ENCODE data around the gene PPARG.

- TF ChIP-seq EZH2phosphoT487 (IDR thresholded peaks at IDR 0.05; ENCODE audit: borderline replicate concordance, low read depth) = no peak
- TF ChIP-seq RFX5 (IDR thresholded peaks at IDR 0.05; ENCODE audit: low read length) = no peak
- TF ChIP-seq CTCF (IDR thresholded peaks at IDR 0.05) = no peak
- no peak for TF ChIP-seq YY1 (IDR thresholded peaks at IDR 0.05; ENCODE audit: low read depth)
- no peak for TF ChIP-seq SMC3 (IDR thresholded peaks at IDR 0.05; ENCODE audit: low read depth, low read length)
- TF ChIP-seq, protein P1, sequence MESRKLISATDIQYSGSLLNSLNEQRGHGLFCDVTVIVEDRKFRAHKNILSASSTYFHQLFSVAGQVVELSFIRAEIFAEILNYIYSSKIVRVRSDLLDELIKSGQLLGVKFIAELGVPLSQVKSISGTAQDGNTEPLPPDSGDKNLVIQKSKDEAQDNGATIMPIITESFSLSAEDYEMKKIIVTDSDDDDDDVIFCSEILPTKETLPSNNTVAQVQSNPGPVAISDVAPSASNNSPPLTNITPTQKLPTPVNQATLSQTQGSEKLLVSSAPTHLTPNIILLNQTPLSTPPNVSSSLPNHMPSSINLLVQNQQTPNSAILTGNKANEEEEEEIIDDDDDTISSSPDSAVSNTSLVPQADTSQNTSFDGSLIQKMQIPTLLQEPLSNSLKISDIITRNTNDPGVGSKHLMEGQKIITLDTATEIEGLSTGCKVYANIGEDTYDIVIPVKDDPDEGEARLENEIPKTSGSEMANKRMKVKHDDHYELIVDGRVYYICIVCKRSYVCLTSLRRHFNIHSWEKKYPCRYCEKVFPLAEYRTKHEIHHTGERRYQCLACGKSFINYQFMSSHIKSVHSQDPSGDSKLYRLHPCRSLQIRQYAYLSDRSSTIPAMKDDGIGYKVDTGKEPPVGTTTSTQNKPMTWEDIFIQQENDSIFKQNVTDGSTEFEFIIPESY (IDR thresholded peaks at IDR 0.05; ENCODE audit: borderline replicate concordance, low read depth) = no peak
- no peak for TF ChIP-seq EP300 (IDR thresholded peaks at IDR 0.05; ENCODE audit: borderline replicate concordance in 1 of 2, low read depth in 1 of 2, low read length in 1 of 2)
- TF ChIP-seq, protein P2, sequence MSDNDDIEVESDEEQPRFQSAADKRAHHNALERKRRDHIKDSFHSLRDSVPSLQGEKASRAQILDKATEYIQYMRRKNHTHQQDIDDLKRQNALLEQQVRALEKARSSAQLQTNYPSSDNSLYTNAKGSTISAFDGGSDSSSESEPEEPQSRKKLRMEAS (IDR thresholded peaks at IDR 0.05; ENCODE audit: low read depth) = no peak
- no peak for TF ChIP-seq FOSL2 (IDR thresholded peaks at IDR 0.05; ENCODE audit: borderline replicate concordance, low read depth)
- TF ChIP-seq MXI1 (IDR thresholded peaks at IDR 0.05; ENCODE audit: low read depth, low read length) = no peak
Measured at GRCh38 chr3:12307136-12307535, 18.3 kb downstream of the PPARG start.

Measured in SK-N-SH (cell line).